Lung (tissue), 12 donors: ENCODE results near the gene ACTR5. TPM values are rescaled to one million over a fixed set of nuclear protein-coding genes. Genes with fewer than 3 reads are reported as not detected.
A peak's percentile ranks its signal among the peaks of the same experiment; 100 is the strongest.
"Not testable (repeated sequence)": the region's sequence is repeated elsewhere in the genome, so short reads cannot be mapped to it uniquely, and the experiment has no call there.

Experiments
- ATAC-seq: fragments of 200-7000 bp; cut with Tn5 transposase; one replicate; pipeline ENCODE4 v1.9.1; 2020; ENCODE audit warnings: moderate number of reproducible peaks; ENCODE audit not compliant: insufficient read depth, low FRiP score
- DNase-seq, 3 donors: peaks; one replicate each; pipeline ENCODE4 v3.0.0-alpha.2; 2013 to 2017
- H3K27ac ChIP-seq, 2 donors: one replicate each; pipeline ENCODE4 v1.5.1; 2013; ENCODE audit warnings: mild to moderate bottlenecking in 2 of 2, moderate library complexity in 2 of 2, control low read depth in 1 of 2, inconsistent platforms in 1 of 2, low read depth in 1 of 2, low read length in 1 of 2
- H3K27me3 ChIP-seq, 3 donors: one replicate each; pipeline ENCODE4 v1.5.1; 2013; ENCODE audit warnings: low read length in 2 of 3; ENCODE audit not compliant: control insufficient read depth in 3 of 3, insufficient read depth in 3 of 3
- H3K36me3 ChIP-seq, 4 donors: one replicate each; pipeline ENCODE4 v1.5.1; 2013; ENCODE audit warnings: low read length in 4 of 4, mild to moderate bottlenecking in 1 of 4, moderate library complexity in 1 of 4; ENCODE audit not compliant: control insufficient read depth in 4 of 4, insufficient read depth in 4 of 4
- H3K4me1 ChIP-seq, 5 donors: one replicate each; pipeline ENCODE4 v1.5.1; 2013; ENCODE audit warnings: low read length in 5 of 5, mild to moderate bottlenecking in 2 of 5, moderate library complexity in 1 of 5; ENCODE audit not compliant: control insufficient read depth in 5 of 5, insufficient read depth in 5 of 5
- H3K4me3 ChIP-seq: one replicate; pipeline ENCODE4 v1.5.1; 2013; ENCODE audit warnings: mild to moderate bottlenecking, control low read depth, moderate library complexity
- H3K9ac ChIP-seq, 2 donors: one replicate each; pipeline ENCODE4 v1.5.1; 2013; ENCODE audit warnings: low read length in 2 of 2, control low read depth in 1 of 2; ENCODE audit not compliant: insufficient read depth in 1 of 2
- H3K9me3 ChIP-seq, 4 donors: one replicate each; pipeline ENCODE4 v1.5.1; 2013; ENCODE audit warnings: low read length in 3 of 4, mild to moderate bottlenecking in 1 of 4, moderate library complexity in 1 of 4; ENCODE audit not compliant: control insufficient read depth in 4 of 4, insufficient read depth in 3 of 4
- WGBS, 2 donors: extraction: QIAGEN DNeasy Blood & Tissue Kit; methylation state at CpG; one replicate each; pipeline ENCODE4 v1.1.7; 2013; 5-methylcytosine and 5-hydroxymethylcytosine counted together
- polyA plus RNA-seq, 2 donors: library from polyadenylated mRNA; stranded (reverse); fragments of 200-250 nt; gene quantifications; one replicate each; pipeline ENCODE4 v1.2.1, GENCODE V29; 2013
- total RNA-seq, 2 donors: library from RNA; depleted of rRNA in 1 of 2; stranded (reverse); fragments of >200 nt in 1 of 2; gene quantifications; one replicate each; pipeline ENCODE4 v1.2.1, GENCODE V29; 2014 to 2021
- TF ChIP-seq, protein P1 (sequence below): IDR thresholded peaks from 2 replicates; pipeline ENCODE4 v1.5.1; 2012; ENCODE audit warnings: mild to moderate bottlenecking; ENCODE audit errors: control extremely low read depth, extremely low read depth
- donor health status: control.
- donor health status: control.
- donor health status: Bipolar disorder and iron deficiency.
- donor health status: healthy.
- donor health status: DM: yes; HTN: yes; CAD: no.

The ACTR5 gene
- total and polyA plus RNA-seq, 4 donors, result 5.3 to 9.5 (median 6.4) TPM

DNA sequence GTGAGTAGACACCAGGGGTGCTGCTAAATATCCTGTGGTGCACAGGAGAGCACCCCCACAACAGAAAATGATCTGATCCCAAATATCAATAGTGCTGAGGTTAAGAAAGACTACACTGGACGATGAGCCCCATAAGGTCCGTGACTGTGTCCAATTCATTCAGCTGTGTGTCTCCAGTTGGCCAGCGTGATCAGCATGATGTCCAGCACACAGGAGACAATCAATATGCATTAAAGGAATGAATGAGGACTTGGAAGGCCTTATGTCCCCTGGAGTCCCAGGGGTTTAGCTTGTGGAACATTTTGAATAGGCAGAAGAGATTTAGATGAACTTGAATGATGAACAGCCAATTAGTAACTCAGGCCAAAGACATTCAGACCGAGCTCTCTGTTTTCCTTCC lies 63.5 kb downstream of the ACTR5 start:
- WGBS, 2 donors, result 70 to 72% methylated on average over 4 of the region's 4 CpGs
- peaks cover 0 to 42% (median 27%) of the 10 kb centered on the region in 3 donors for H3K27me3 ChIP-seq
- no peak overlapping the region for H3K9ac ChIP-seq
- peaks cover 0 to 1% (median 0%) of the 10 kb centered on the region in 4 donors for H3K36me3 ChIP-seq
- H3K4me3 ChIP-seq, result no peak overlapping the region
- DNase-seq (no peak), ATAC-seq (no peak)
- H3K4me1 ChIP-seq, result peaks cover 0 to 21% (median 0%) of the 10 kb centered on the region in 5 donors
- TF ChIP-seq, protein P1, sequence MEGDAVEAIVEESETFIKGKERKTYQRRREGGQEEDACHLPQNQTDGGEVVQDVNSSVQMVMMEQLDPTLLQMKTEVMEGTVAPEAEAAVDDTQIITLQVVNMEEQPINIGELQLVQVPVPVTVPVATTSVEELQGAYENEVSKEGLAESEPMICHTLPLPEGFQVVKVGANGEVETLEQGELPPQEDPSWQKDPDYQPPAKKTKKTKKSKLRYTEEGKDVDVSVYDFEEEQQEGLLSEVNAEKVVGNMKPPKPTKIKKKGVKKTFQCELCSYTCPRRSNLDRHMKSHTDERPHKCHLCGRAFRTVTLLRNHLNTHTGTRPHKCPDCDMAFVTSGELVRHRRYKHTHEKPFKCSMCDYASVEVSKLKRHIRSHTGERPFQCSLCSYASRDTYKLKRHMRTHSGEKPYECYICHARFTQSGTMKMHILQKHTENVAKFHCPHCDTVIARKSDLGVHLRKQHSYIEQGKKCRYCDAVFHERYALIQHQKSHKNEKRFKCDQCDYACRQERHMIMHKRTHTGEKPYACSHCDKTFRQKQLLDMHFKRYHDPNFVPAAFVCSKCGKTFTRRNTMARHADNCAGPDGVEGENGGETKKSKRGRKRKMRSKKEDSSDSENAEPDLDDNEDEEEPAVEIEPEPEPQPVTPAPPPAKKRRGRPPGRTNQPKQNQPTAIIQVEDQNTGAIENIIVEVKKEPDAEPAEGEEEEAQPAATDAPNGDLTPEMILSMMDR, result no peak
- H3K9me3 ChIP-seq, result peaks cover 0 to 5% (median 0%) of the 10 kb centered on the region in 4 donors
- no peak overlapping the region for H3K27ac ChIP-seq

- Histone ChIP-seq H3K4me3 (no peak overlapping the region), H3K27ac (no peak overlapping the region), H3K9me3 (peaks cover 0 to 4% (median 0%) of the 10 kb centered on the region in 4 donors), H3K36me3 (peaks cover 0 to 1% (median 0%) of the 10 kb centered on the region in 4 donors), H3K4me1 (peaks cover 0 to 21% (median 0%) of the 10 kb centered on the region in 5 donors), H3K9ac (no peak overlapping the region), H3K27me3 (peaks cover 0 to 40% (median 25%) of the 10 kb centered on the region in 3 donors)
- TF ChIP-seq, protein P1, result no peak
- DNase-seq (peak in 1 of 3 donors; percentile 9), ATAC-seq (no peak)
- WGBS, 2 donors, result 56 to 70% methylated on average over 5 of the region's 5 CpGs
Observed at GRCh38 chr20:38812182-38812581, 63.9 kb downstream of the ACTR5 start.

DNA sequence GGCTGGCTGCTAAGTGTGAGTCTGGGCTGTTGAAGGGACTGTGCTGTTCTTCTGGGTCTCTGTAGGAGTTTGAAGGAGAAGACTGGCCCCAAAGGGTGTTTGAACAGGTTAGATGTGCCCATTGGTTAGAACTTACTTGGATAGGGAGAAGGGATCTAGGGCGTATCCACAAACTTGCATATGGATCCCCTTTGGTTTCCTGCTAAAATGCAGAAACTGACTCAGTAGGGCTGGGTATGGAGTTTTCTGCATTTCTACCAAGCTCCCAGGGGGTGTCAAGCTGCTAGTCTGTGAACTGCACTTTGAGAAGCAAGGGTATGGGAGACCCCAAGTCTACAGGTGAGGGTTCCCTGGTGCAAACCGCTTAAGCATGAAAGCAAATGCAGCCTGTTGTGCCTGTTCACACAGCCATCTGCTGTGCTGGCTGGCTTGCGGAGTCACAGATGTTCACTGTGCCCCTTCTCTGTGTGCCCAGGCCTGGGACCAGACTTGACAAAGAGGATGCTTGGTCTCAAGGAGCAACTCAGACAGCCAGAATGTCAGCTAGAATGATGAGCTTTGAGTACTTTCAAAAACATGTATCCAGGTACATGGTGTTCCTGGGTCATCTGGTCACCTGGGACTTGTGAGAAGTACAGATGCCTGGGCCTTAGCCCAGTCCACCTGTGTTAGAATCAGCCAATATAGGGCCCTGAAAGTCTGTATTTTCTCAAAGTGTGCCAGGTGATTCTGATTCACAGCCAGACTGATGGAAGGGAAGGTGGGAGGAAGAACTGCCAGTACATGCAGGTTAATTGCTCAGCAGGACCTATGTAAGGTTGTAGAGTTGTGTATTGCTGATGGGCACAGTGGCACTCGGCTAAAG lies 64.7 kb downstream of the ACTR5 start:
- peaks cover 0 to 32% (median 17%) of the 10 kb centered on the region in 3 donors for H3K27me3 ChIP-seq
- H3K4me3 ChIP-seq, result no peak overlapping the region
- H3K4me1 ChIP-seq, result peaks cover 0 to 19% (median 0%) of the 10 kb centered on the region in 5 donors
- no peak overlapping the region for H3K9ac ChIP-seq
- 88% methylated on average over 4 of the region's 4 CpGs for WGBS, 2 donors
- H3K36me3 ChIP-seq, result peaks cover 0 to 1% (median 0%) of the 10 kb centered on the region in 4 donors
- TF ChIP-seq, protein P1, result no peak
- DNase-seq, result no peak
- peaks cover 0 to 4% (median 0%) of the 10 kb centered on the region in 4 donors for H3K9me3 ChIP-seq
- no peak for ATAC-seq
- no peak overlapping the region for H3K27ac ChIP-seq

- not testable (repeated sequence) for H3K27ac ChIP-seq, H3K36me3 ChIP-seq, H3K9ac ChIP-seq, ATAC-seq, DNase-seq, H3K9me3 ChIP-seq, H3K4me3 ChIP-seq
- 94 to 95% methylated on average over 6 of the region's 6 CpGs for WGBS, 2 donors
- H3K4me1 ChIP-seq, result peaks cover 0 to 19% (median 0%) of the 10 kb centered on the region in 5 donors
- H3K27me3 ChIP-seq, result peaks cover 0 to 26% (median 11%) of the 10 kb centered on the region in 3 donors
Observed at GRCh38 chr20:38813574-38813962, 65.3 kb downstream of the ACTR5 start.
